Omental fat pad (tissue), 4 donors: Measurements from ENCODE around the gene PACRG. TPM values are rescaled to one million over a fixed set of nuclear protein-coding genes. Genes with fewer than 3 reads are reported as not detected.
"Not testable (repeated sequence)": the region's sequence is repeated elsewhere in the genome, so short reads cannot be mapped to it uniquely, and the experiment has no call there.

Experiments used
- ATAC-seq: fragments of 150-250 bp; one replicate; pipeline ENCODE4 v1.9.1; 2016; ENCODE audit warnings: mild to moderate bottlenecking, moderate library complexity; ENCODE audit not compliant: low FRiP score
- DNase-seq: peaks from one replicate; pipeline ENCODE4 v3.0.0-alpha.2; 2019; ENCODE audit warnings: low spot score
- CTCF ChIP-seq, 3 donors: fragments of 450-650 bp; IDR thresholded peaks; one replicate each; pipeline ENCODE4 v1.5.1; 2016 to 2017; ENCODE audit warnings: antibody characterized with exemption in 3 of 3, mild to moderate bottlenecking in 3 of 3, moderate library complexity in 2 of 3
- total RNA-seq, 4 donors: library from RNA; depleted of rRNA; stranded (reverse); fragments of >200 nt; gene quantifications; one replicate each; pipeline ENCODE4 v1.1.0, GENCODE V29; 2016

Gene PACRG
- total RNA-seq, result 1 to 10 TPM in 2 of 4 donors, under 1 TPM in 1, not detected in 1; 0.48 to 2.5 (median 1.3) TPM

- ATAC-seq, result peak; percentile 100
- DNase-seq, result peak; percentile 96
- TF ChIP-seq CTCF (IDR thresholded peaks at IDR 0.05), result no peak
Observed at GRCh38 chr6:162727322-162728182, at the start of gene PACRG, which contains the start of gene PRKN. Gene PACRG (plus strand): TSS chr6:162727974. Gene PRKN (minus strand): TSS chr6:162727766.

- not testable (repeated sequence) for ATAC-seq
Observed at GRCh38 chr6:162678896-162679295, 48.9 kb upstream of the PACRG start.

GRCh38 chr6:162679681-162680080 lies 48.1 kb upstream of the PACRG start:
- TF ChIP-seq CTCF (IDR thresholded peaks at IDR 0.05), result no peak
- DNase-seq, result no peak
- no peak for ATAC-seq

More at GRCh38 chr6:162678896-162679295, 48.9 kb upstream of the PACRG start:
- DNase-seq, result not testable (repeated sequence)

GRCh38 chr6:162680367-162680766 lies 47.4 kb upstream of the PACRG start:
- DNase-seq (no peak), ATAC-seq (no peak)
- no peak for TF ChIP-seq CTCF (IDR thresholded peaks at IDR 0.05)

GRCh38 chr6:162680871-162681270 lies 46.9 kb upstream of the PACRG start:
- no peak for DNase-seq
- no peak for TF ChIP-seq CTCF (IDR thresholded peaks at IDR 0.05)
- ATAC-seq, result no peak

- no peak for ATAC-seq
- no peak for TF ChIP-seq CTCF (IDR thresholded peaks at IDR 0.05)
- DNase-seq, result no peak
Observed at GRCh38 chr6:162681447-162681846, 46.3 kb upstream of the PACRG start.

- DNase-seq (no peak), ATAC-seq (no peak)
- TF ChIP-seq CTCF (IDR thresholded peaks at IDR 0.05), result no peak
Observed at GRCh38 chr6:162683135-162683534, 44.6 kb upstream of the PACRG start.
